Measurements from ENCODE around the gene OR4D2.

Gene OR4D2

DNA sequence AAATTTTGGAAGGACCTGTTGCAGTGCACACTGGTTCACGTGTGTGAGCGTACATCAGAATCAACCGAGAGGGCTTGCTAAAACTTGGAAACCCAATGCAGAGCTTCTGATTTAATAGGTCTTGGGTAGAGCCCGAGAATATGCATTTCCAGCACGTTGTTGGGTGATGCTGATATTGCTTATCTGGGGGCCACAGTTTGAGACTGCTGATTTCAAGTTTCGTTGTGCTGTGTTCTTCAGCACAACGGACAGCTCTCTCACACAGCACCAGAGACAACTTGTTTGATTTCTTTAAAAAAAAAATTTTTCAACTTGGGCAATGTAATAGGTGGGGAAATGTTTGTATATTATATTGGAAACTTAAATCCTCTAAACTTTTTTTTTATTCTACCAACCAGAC is 9.4 kb downstream of the OR4D2 start:
- no peak for DNase-seq

DNA sequence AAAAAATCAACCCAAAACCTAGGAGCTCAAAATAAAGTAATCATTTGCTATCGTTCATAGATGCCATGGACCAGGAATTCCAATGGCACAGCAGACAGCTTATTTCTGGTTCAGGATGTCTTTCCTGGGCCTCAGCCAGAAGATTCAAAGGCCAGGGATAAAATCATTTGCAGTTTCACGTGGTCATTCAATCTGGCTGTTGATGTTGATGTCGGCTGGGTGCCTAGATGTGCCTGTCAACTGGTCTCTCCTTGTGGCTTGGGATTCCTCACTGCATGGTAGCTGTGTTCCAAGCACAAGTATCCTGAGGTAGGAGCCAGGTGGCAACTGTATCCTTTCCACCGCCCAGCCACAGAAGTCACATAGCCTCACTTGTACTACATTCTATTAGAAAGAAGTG is 15.0 kb downstream of the OR4D2 start:
- DNase-seq: no peak

DNA sequence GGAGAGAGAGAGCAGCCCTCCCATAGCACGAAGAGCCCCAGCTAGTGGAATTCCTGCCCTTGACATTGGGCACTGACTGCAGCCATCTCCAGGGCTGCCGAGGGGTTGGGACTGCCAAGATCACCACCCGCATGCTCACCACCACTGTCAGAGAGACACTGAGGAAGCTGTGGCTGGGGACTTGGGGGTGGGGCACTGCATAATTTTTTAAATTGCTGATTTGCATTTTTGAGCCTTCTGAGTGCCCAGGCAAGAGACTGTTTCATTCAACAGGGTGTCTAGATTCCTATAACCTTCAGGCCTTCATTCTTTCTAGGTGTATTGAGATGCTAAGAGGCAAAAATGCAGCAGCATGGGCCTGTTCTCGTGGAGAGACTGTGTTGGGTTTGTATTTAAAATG is 16.7 kb downstream of the OR4D2 start:
- DNase-seq: no peak

DNA sequence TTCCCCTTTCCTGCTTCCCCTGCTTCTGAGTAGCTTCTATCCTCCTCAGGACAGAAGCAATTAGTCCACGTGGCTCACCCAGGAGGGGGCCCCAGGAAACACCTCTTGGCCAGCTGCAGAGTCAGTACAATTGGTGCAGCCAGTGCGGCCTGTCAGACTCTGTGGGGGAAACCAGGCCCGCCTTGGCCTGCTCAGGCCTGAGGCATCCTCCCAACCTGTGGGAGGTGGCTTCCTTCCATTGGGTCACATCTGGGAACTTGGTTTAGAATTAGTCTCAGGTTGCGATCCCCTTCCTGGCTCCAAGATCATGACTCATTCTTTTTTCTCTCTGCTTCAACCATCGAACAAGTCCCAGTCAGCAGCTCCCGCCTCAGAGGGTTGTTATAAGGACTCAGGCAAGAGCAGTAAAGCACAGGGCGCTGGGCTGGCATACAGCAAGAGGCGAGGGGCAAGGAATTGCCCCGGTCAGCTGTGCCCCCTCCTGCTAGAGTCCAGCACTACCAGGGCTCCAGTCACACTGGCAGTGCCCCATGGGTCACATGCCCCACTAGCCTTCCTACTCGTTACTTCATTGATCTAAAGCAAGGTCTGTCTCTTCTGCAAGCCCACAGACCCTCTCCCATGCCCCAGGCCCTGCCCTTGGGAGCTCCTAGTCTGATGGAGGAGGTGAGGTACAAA is 17.7 kb downstream of the OR4D2 start:
- no peak for DNase-seq

DNA sequence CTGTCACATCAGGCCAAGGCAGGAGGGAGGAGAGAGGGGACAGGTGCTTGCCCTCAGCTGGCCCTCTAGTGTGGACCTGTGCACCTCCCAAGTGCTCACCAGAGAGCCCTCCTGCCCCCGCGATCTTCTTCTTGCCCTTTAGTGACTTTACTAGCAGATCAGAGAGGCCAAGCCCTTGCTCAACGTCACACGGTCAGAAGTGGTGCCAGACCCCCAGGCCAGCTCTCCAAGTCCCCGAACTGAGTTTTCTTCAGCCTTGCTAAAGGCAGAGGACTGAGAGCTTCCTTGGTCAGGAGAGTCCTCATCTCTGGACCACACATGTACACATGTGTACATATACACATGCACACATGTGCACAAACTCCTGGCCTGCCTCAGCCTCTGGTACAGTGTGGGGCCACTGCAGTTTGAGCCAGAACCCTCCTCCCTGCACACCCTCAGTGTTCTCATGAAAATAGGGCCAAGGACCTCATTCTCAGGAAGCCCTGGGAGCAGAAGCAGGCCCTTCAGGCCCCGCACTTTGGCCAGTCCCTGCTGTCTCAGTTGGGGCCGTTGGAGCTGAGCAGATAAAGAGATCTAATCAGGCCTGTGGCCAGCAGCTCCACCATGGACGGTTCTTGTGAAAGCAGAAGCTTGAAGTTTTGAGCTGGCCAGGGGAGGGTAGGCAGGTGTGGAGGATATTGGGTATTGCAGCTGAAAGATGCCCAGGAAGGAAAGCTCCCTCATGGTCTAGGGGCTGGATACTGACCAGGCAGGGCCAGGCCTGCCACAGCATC is 18.4 kb downstream of the OR4D2 start:
- DNase-seq: no peak

DNA sequence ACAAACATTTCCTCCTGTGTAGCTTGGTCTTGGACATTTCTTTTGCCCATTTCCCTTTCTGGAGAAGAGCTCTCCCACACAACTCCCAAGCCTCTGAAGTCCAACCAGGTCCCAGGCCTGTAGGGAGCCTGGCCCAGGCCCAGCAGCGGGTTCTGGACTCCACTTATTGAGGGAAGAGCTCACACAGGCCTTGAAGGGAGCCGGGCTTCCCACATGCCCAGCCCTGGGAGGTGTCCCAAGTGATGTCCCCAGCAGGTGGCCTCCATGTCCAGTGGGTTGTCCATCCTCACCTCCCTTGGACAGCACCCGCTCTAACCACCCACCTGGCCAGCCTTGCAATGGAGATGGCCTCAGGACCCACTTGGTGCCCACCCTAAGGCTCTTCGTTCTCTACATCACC is 19.8 kb downstream of the OR4D2 start:
- DNase-seq: no peak

DNA sequence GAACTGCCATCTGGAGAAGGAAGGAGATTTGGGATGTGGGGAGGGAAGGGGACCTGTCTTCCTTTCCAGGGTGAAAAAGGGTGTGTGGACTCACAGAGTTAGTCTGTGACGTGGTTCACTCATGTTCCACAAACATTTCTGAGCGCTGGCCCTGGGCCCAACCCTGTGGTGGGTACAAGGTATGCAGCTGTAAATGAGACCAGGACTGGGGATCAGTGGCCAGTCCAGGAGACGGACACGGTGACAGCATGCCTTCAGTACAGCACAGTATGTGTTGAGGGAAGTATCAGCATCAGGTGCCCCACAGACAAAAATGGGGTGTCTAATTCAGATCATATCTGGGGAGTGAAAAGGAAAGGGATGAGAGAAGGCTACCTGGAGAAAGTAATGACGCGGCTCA is 20.3 kb downstream of the OR4D2 start:
- no peak for DNase-seq

DNA sequence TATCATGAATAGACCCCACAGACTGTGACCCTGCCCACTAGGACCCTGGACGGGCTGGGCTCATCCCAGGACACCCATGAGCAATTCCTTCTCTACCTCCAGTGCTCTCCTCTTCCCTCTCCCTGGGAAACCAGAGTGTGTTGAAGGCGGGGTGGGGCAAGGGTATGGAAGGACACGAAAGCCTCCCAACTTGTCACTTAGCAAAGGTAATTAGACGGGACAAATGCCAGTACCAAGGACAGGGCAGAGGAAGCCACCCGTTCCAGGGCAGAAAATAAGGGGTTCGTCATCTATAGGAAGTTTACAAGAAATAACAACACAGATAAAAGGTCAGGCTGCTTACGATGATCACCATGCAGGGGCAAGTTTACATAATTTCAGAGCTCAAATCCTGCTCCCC is 20.9 kb downstream of the OR4D2 start:
- no peak for DNase-seq

DNA sequence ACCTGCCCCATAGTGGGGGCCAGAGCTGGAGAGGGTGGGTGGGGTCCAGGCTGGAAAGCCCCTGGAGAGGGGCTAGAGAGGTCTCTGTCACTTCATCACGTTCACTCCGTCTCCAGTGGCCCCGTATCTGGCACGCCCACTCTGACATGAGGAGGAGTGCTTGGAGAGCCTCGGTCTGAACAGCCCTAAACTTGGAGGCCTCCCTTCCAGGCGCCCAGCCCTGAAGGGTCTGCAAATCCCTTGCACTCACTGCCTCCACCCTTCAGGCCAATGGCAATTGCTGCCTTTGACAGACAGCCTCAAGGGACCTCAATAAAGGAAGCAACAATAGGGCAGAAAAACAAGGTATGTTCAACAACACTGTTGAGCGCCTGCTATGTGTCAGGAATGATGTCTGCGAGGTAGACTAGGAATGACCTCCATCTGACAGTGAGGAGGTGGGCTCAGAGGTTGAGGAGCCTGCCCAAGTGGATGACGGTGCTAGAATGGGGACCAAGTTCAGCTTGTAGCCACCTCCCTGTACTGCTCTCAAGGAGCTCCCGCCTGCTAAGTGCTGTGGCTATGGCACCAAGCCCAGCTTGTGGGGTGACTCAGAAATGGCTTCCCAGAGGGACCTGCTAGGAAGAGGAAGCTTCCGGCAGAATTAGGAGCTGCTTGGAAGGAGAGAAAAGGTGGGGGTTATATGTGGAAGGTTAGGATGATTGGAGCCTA is 22.8 kb downstream of the OR4D2 start:
- DNase-seq: no peak

DNA sequence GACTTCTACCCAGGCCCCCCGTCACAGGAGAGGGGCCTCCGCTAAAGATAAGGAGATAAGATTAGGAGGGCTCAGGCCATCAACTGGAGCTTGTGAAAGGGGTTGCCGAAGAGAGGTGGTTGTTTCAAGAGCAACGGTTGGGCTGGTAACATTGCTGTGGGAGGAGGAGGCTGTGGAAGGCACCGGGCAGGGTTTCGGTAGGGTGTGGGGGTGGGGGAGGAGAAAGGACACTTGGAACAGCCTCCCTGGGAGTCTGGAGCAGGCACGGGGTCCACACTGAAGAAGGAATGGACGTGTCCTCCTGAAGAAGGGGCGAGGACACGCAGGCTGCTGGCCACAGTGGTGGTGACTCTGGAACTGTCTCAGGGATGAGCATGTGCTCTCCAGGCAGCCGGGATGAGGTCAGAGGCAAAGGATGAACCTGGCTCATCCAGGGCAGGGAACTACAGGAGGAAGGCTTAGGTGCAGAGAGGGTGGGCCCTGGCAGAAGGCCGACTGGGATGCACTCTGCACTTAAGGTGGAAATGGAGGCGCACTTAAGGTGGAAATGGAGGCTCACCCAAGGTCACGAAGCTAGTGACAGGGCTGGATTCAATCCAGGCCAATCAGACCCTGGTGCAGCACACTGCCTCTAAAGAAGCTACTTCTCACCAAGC is 24.6 kb downstream of the OR4D2 start:
- DNase-seq: no peak

DNA sequence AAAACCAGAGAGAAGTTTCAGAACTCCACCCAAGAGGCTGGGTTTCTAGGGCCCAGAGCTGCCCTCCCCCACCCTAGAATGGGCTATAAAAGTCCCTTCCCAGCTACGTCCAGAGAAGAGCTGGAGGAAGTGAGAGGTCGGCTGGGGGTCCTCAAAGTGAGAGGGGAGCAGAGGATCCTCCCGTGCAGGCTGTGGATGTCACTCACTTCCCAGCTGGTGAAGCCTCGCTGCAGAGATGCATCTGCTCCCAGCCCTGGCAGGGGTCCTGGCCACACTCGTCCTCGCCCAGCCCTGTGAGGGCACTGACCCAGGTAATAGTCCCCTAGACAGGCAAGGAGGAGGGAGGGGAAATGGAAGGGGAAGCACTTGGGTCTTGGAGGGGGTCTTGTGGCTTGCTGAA is 25.8 kb downstream of the OR4D2 start, which contains the start of gene EPX:
TSS of gene EPX (plus strand) at position 115 of the 400 bp plus-strand sequence. CDS start at position 236, 121 bp downstream.
- no peak for DNase-seq

DNA sequence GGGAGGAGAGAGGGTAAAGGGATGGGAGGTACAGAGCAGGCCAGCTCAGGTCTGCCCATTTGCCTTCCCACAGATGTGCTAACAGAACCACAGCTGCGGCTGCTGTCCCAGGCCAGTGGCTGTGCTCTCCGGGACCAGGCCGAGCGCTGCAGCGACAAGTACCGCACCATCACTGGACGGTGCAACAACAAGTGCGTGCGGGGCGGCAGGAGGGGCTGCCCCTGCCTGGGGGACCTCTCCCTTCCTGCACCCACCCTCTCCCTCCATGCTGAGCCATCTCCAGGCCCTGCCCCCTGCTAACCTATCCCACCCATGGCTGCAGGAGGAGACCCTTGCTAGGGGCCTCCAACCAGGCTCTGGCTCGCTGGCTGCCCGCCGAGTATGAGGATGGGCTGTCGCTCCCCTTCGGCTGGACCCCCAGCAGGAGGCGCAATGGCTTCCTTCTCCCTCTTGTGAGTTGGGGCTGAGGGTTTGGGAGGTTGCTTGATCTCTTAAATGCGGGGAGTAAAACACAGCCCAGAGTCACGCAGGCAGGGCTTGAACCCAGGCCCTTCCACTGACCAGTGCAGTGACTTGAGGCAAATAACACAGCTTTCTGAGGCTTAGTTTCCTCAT is 27.0 kb downstream of the OR4D2 start:
- no peak for DNase-seq

DNA sequence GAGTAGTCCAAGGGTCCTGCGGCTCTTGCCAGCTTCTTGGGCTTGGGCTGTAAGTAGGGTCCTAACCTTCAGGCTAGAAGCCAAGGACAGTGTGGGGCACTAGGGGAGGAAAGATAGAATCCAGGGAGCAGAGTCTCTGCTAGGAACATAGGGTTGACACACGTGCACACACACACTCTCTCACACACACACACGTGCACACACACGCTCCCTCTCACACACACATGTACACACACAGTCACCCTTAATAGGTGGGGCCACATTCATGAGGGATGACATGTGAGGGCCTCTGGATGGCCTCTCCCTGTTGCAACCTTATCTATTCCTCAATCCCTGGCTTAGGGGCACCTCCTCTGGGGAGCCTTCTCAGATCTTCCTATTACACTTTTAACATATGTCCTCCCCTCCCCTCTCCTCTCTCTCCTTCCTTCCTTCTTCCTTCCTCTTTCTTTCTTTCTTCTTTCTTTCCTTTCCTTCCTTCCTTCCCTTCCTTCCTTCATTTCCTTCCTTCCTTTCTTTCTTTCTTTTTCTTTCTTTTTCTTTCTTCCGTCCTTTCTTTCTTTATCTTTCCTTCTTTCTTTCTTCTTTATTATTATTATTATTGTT is 28.8 kb downstream of the OR4D2 start:
- no peak for DNase-seq

DNA sequence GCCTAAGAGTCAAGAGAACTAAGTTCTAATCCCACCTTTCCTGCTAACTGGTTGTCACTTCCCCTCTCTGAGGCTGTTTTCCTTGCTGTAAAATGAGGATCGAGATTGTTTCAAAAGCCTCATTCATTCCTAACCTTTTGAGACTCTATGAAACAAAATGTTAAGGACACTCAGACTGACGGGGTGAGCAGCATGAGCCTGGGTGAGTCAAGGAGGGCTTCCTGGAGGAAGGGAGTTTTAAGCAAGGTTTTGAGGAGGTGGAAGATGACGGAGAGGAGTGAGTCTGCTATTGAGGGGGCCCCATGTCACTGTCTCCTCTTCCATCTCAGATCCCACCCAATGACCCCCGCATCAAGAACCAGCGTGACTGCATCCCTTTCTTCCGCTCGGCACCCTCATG is 29.8 kb downstream of the OR4D2 start:
- DNase-seq: no peak

DNA sequence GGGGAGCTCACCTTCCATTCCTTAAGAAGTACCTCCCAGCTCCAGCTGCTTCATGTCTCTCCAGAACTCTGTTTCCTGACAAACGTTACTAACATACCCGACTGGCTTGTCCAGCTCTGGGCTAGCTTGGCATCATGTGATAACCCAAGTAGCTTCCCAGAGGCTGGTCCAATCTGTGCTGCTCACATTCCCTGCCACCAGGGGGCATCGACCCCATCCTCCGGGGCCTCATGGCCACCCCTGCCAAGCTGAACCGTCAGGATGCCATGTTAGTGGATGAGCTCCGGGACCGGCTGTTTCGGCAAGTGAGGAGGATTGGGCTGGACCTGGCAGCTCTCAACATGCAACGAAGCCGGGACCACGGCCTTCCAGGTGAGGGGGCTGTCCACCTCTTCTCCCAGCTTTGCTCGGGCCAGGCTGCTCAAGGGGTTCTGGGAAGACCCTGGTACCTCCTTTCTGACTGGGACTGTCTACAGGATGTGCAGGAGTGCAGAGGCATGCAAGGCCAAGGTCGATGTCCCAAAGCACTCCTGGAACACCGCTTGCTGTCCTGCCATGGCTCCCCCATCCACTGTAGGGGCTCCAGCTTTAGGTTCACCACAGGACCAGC is 33.3 kb downstream of the OR4D2 start:
- peak; percentile 28 for DNase-seq

DNA sequence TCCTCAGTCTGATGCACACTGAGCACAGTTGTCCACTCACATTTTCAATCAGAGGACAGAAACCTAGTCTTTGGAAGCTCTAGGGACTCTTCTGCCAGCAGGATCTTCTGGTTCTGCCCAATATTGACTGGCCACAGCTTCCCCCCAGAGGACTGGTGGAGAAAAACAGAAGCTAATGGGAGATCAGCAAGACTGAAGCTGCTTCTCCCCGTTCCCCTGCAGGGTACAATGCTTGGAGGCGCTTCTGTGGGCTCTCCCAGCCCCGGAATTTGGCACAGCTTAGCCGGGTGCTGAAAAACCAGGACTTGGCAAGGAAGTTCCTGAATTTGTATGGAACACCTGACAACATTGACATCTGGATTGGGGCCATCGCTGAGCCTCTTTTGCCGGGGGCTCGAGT is 36.1 kb downstream of the OR4D2 start:
- no peak for DNase-seq

DNA sequence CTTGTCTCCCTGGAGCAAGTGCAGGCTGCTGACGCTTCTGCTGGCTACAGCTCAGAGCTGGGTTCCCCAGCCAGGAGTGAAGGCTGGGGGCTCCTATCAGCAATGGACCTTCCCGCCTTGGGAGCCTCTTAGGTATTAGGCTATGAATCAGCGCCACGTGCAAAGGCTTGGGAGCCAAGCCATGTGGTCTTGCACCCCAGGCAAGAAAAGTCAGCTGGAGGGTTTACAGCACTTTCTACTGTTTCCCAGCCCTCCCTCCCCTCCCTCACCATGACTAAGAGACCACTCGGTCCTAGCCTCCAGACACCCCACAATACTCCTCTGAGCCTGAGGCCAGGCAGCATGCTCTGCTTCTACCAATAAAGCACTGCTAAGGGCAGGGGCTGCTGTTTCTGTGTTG is 38.0 kb downstream of the OR4D2 start:
- DNase-seq: no peak

DNA sequence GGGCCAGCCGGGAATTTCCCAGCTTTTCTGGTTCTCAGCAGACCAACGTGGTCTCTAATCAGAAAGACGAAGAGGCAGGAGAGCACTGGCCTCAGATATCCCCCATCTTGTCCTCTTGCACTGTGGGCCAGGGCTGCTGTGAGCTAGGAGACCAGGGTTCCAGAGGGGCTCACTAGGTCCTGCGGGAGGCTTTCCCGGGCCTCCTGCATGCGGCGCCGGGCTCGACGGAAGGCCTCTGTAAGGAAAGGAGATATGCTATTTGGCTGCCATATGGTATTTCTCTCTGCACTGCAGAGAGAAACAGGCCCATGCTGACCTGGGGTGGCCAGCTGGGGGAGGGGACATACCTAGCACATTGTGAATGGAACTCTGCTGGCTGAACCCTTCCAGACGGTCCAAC is 39.2 kb downstream of the OR4D2 start:
- DNase-seq: no peak

DNA sequence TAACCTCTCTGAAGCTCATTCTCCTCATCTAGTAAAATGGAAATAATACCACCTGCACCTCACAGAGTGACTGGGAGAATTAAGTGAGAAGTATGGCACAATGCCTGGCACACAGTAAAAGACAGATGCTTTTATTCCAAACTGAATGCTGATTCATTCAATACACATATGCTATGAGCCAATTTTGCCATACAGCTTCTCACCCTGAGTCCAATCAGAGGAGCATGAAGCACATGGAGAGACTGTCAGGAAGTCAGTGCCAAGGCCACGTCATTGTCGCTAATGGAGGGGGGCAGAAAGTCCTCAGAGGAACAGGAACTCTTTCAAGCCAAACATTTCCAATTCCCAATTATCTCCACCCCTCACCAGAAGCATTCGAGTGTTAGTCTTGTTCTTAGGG is 40.7 kb downstream of the OR4D2 start:
- no peak for DNase-seq

DNA sequence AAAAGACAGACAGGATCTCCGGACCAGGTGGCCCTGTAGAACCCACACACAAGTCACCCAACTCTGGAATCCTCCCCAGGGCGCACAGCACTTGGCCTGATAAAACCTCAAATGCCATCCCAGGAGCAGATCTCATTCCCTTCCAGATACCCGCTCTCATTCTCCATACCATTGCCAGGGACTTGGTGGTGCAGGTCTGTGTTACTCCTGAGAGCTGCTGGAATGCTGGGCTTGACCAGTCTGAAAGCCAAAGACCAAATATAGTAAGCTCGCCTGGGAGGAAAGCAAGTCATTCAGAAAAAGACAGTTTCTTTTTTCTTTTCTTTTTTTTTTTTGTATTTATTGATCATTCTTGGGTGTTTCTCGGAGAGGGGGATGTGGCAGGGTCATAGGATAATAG is 41.6 kb downstream of the OR4D2 start:
- DNase-seq: no peak

DNA sequence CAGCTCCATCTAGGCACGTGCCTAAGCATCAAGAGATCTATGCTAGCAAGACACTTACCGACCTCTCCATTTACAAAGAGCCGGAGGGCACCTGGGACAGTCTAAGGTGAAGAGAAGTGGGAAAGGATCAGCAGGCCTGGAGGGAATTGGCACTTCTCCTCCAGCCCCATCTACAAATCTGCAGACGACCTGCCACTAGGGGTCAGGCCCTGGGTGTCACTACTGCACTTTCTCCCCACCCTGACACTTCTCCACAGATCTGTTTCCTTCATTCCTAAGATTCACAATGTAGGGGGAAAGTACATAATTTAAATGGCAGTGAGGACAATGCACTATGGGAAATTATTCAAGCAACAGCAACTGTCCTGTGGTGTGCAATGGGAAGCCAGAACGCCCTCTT is 44.1 kb downstream of the OR4D2 start:
- DNase-seq: no peak

DNA sequence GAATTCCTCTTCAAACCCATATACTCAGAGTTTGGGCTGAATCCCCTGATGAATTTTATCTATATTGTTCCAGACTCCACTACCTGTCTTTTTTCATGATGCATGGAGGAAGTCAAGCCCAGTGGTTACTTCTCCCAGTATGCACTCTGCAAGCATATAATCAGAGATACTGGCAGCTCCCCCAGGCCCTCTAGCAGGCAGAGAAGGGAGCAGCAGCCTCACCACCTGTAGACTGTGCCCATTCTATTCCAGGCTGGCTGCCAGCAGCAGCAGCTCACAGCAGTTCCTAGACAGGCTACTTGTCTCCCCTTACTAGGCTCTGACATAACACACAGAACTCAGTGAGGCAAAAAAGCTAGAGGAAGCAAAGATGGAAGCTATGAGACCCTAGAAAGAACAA is 48.9 kb downstream of the OR4D2 start:
- DNase-seq: no peak
